Ishikawa (cell line): ENCODE results near the gene OSTF1.
A peak's percentile ranks its signal among the peaks of the same experiment; 100 is the strongest.

Experiments used
- CEBPB ChIP-seq: IDR thresholded peaks from 2 replicates; pipeline ENCODE4 v1.6.1; 2012
- CREB1 ChIP-seq: IDR thresholded peaks from 2 replicates; pipeline ENCODE4 v1.6.1; 2012; ENCODE audit warnings: low read depth
- EGR1 ChIP-seq: IDR thresholded peaks from 2 replicates; pipeline ENCODE4 v1.6.1; 2012
- EP300 ChIP-seq: IDR thresholded peaks from 2 replicates; pipeline ENCODE4 v1.6.1; 2012; ENCODE audit warnings: borderline replicate concordance
- FOXM1 ChIP-seq: IDR thresholded peaks from 2 replicates; pipeline ENCODE4 v1.6.1; 2012; ENCODE audit warnings: low read depth, borderline replicate concordance
- NFIC ChIP-seq: IDR thresholded peaks from 2 replicates; pipeline ENCODE4 v1.6.1; 2012
- RAD21 ChIP-seq: IDR thresholded peaks from 2 replicates; pipeline ENCODE4 v1.6.1; 2012; ENCODE audit warnings: low read depth
- TAF1 ChIP-seq: IDR thresholded peaks from 2 replicates; pipeline ENCODE4 v1.6.1; 2012; ENCODE audit warnings: low read depth, mild to moderate bottlenecking
- TCF12 ChIP-seq: IDR thresholded peaks from 2 replicates; pipeline ENCODE4 v1.6.1; 2012; ENCODE audit warnings: low read depth
- TEAD4 ChIP-seq: IDR thresholded peaks from 2 replicates; pipeline ENCODE4 v1.6.1; 2012
- YY1 ChIP-seq: IDR thresholded peaks from 2 replicates; pipeline ENCODE4 v1.6.1; 2012; ENCODE audit warnings: low read depth
- ZBTB7A ChIP-seq: IDR thresholded peaks from 2 replicates; pipeline ENCODE4 v1.6.1; 2012; ENCODE audit warnings: low read depth
- TF ChIP-seq, protein P1 (sequence below): IDR thresholded peaks from 2 replicates; pipeline ENCODE4 v1.6.1; 2012
- TF ChIP-seq, protein P2 (sequence below): IDR thresholded peaks from 2 replicates; pipeline ENCODE4 v1.6.1; 2012; ENCODE audit warnings: low read depth, mild to moderate bottlenecking
- TF ChIP-seq, protein P3 (sequence below): IDR thresholded peaks from 2 replicates; pipeline ENCODE4 v1.6.1; 2012

The OSTF1 gene

GRCh38 chr9:75183306-75183705, 95.0 kb downstream of the OSTF1 start:
- TF ChIP-seq TEAD4 (no peak), CEBPB (no peak), EGR1 (no peak), FOXM1 (no peak), RAD21 (no peak), TCF12 (no peak), NFIC (no peak)

- TF ChIP-seq FOXM1 (no peak), EP300 (no peak), EGR1 (no peak), TEAD4 (no peak), NFIC (no peak), CREB1 (no peak), RAD21 (no peak), ZBTB7A (no peak), TAF1 (no peak), YY1 (no peak), TCF12 (no peak), CEBPB (no peak)
- TF ChIP-seq, protein P1, sequence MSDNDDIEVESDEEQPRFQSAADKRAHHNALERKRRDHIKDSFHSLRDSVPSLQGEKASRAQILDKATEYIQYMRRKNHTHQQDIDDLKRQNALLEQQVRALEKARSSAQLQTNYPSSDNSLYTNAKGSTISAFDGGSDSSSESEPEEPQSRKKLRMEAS, result no peak
- TF ChIP-seq, protein P2, sequence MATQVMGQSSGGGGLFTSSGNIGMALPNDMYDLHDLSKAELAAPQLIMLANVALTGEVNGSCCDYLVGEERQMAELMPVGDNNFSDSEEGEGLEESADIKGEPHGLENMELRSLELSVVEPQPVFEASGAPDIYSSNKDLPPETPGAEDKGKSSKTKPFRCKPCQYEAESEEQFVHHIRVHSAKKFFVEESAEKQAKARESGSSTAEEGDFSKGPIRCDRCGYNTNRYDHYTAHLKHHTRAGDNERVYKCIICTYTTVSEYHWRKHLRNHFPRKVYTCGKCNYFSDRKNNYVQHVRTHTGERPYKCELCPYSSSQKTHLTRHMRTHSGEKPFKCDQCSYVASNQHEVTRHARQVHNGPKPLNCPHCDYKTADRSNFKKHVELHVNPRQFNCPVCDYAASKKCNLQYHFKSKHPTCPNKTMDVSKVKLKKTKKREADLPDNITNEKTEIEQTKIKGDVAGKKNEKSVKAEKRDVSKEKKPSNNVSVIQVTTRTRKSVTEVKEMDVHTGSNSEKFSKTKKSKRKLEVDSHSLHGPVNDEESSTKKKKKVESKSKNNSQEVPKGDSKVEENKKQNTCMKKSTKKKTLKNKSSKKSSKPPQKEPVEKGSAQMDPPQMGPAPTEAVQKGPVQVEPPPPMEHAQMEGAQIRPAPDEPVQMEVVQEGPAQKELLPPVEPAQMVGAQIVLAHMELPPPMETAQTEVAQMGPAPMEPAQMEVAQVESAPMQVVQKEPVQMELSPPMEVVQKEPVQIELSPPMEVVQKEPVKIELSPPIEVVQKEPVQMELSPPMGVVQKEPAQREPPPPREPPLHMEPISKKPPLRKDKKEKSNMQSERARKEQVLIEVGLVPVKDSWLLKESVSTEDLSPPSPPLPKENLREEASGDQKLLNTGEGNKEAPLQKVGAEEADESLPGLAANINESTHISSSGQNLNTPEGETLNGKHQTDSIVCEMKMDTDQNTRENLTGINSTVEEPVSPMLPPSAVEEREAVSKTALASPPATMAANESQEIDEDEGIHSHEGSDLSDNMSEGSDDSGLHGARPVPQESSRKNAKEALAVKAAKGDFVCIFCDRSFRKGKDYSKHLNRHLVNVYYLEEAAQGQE, result no peak
- TF ChIP-seq, protein P3, sequence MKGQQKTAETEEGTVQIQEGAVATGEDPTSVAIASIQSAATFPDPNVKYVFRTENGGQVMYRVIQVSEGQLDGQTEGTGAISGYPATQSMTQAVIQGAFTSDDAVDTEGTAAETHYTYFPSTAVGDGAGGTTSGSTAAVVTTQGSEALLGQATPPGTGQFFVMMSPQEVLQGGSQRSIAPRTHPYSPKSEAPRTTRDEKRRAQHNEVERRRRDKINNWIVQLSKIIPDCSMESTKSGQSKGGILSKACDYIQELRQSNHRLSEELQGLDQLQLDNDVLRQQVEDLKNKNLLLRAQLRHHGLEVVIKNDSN, result no peak
Observed at GRCh38 chr9:75184471-75184870, 96.2 kb downstream of the OSTF1 start.

DNA sequence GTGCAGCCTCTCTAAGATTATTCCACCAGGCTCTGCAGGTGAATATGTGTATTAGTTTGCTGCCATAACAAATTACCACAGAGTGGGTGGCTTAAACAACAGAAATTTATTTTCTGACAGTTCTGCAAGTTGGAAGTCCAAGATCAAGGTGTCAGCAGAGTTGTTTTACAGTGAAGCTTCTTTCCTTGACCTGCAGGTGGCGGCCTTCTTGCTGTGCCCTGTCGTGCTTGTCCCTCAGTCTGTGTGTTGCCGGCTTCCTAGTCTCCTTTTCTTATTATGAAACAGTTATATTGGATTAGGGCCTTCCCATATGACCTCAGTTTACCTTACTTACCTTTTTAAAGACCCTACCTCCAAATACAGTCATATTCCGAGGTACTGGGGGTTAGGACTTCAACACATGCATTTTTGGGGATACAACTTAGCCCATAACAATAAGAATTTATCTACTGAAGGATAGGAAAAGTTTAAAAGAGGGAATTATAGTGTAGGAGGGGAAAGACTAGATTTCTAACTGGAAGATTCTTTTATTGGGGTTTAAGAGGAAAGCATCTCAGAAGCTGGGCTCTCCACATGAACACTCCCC, 97.4 kb downstream of the OSTF1 start:
- TF ChIP-seq RAD21, result peak; percentile 27; the same call in 1 of the 2 replicates
- no peak for TF ChIP-seq YY1

DNA sequence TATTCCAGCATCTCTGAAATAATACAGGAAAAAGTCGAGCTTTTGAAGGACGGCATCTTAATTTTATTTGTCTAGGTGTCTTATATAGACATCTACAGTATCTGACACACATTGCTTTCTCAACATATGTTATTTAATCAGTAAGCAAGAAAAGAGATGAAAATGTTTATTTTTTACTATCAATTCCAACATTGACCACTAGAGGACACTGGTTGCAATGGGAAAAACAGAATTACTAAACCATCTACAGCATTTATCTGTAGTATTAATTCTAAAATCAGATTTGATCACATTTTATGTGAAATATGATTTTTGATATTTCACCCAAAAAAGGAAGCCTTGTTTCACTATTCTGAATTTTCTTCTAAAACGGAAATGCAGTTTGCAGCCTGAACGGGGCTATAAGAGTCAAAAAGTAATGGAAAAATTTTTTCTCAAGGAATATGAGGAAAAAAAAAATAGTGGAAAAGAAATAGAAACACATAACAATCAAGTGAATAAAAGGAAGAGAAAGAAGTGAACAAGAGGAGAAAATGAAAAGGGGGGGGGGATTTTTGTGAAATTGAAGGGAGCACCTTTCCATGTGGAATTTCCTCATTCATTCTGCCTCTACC, 98.6 kb downstream of the OSTF1 start:
- TF ChIP-seq, protein P2, result no peak
- peak; percentile 46 for TF ChIP-seq RAD21

GRCh38 chr9:75188756-75189155, 100.4 kb downstream of the OSTF1 start:
- TF ChIP-seq EGR1 (no peak), FOXM1 (no peak), RAD21 (no peak), NFIC (no peak), EP300 (no peak), TCF12 (no peak), ZBTB7A (no peak), CREB1 (no peak), TAF1 (no peak), CEBPB (no peak), TEAD4 (no peak), YY1 (no peak)
- TF ChIP-seq, protein P1, result no peak
- TF ChIP-seq, protein P2, result no peak
- TF ChIP-seq, protein P3, result no peak
